ENCODE measurements around the gene ZFPM1.

ZFPM1 gene

DNA sequence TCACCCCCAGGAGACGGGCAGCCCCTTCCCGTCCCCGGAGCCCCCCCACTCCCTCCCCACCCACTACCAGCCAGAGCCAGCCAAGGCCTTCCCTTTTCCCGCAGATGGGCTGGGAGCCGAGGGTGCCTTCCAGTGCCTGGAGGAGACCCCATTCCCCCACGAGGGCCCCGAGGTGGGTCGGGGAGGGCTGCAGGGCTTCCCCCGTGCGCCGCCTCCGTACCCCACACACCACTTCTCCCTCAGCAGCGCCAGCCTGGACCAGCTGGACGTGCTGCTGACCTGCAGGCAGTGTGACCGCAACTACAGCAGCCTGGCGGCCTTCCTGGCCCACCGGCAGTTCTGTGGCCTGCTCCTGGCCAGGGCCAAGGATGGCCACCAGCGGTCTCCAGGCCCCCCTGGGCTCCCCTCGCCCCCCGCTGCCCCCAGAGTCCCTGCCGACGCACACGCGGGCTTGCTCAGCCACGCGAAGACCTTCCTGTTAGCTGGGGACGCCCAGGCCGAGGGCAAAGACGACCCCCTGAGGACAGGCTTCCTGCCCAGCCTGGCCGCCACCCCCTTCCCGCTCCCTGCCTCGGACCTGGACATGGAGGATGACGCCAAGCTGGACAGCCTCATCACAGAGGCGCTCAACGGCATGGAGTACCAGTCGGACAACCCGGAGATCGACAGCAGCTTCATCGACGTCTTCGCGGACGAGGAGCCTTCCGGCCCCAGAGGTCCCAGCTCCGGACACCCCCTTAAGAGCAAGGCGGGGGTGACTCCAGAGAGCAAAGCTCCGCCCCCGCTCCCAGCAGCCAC, 23.5 kb upstream of the ZFPM1 start:
- H3K4me3 ChIP-seq (replicated peaks; ENCODE audit: low read depth, low read length) = peak overlapping the region; percentile 64
- no peak for DNase-seq (ENCODE audit: extremely low read depth, insufficient read length)
- H3K36me3 ChIP-seq (ENCODE audit: control insufficient read depth, insufficient read depth, low read length) = no peaks in the 10 kb centered on the region
- no peak for TF ChIP-seq CTCF (IDR thresholded peaks at IDR 0.05; ENCODE audit: insufficient read depth, low read length, poor library complexity, severe bottlenecking)
- no peaks in the 10 kb centered on the region for H3K27me3 ChIP-seq (replicated peaks; ENCODE audit: control insufficient read depth, insufficient read depth, low read length)

- H3K27me3 ChIP-seq (replicated peaks; ENCODE audit: control insufficient read depth, insufficient read depth, low read length) = no peaks in the 10 kb centered on the region
- no peaks in the 10 kb centered on the region for H3K36me3 ChIP-seq (ENCODE audit: control insufficient read depth, insufficient read depth, low read length)
- no peak for DNase-seq (ENCODE audit: extremely low read depth, insufficient read length)
- peak overlapping the region; percentile 64 for H3K4me3 ChIP-seq (replicated peaks; ENCODE audit: low read depth, low read length)
- no peak for TF ChIP-seq CTCF (IDR thresholded peaks at IDR 0.05; ENCODE audit: insufficient read depth, low read length, poor library complexity, severe bottlenecking)
Measured at GRCh38 chr16:88430185-88430523, 22.9 kb upstream of the ZFPM1 start.

- Histone ChIP-seq H3K4me3 (replicated peaks; ENCODE audit: low read depth, low read length) (peak overlapping the region; percentile 64), H3K36me3 (ENCODE audit: control insufficient read depth, insufficient read depth, low read length) (no peaks in the 10 kb centered on the region), H3K27me3 (replicated peaks; ENCODE audit: control insufficient read depth, insufficient read depth, low read length) (no peaks in the 10 kb centered on the region)
- DNase-seq (ENCODE audit: extremely low read depth, insufficient read length) = peak; percentile 57
- no peak for TF ChIP-seq CTCF (IDR thresholded peaks at IDR 0.05; ENCODE audit: insufficient read depth, low read length, poor library complexity, severe bottlenecking)
Measured at GRCh38 chr16:88430524-88431446, 22.3 kb upstream of the ZFPM1 start.

- no peak for TF ChIP-seq CTCF (IDR thresholded peaks at IDR 0.05; ENCODE audit: insufficient read depth, low read length, poor library complexity, severe bottlenecking)
- DNase-seq (ENCODE audit: extremely low read depth, insufficient read length) = no peak
- Histone ChIP-seq H3K36me3 (ENCODE audit: control insufficient read depth, insufficient read depth, low read length) (no peaks in the 10 kb centered on the region), H3K27me3 (replicated peaks; ENCODE audit: control insufficient read depth, insufficient read depth, low read length) (no peaks in the 10 kb centered on the region), H3K4me3 (replicated peaks; ENCODE audit: low read depth, low read length) (no peak overlapping the region)
Measured at GRCh38 chr16:88431651-88432050, 21.4 kb upstream of the ZFPM1 start.

- no peaks in the 10 kb centered on the region for H3K36me3 ChIP-seq (ENCODE audit: control insufficient read depth, insufficient read depth, low read length)
- no peak for DNase-seq (ENCODE audit: extremely low read depth, insufficient read length)
- no peak overlapping the region for H3K4me3 ChIP-seq (replicated peaks; ENCODE audit: low read depth, low read length)
- H3K27me3 ChIP-seq (replicated peaks; ENCODE audit: control insufficient read depth, insufficient read depth, low read length) = no peaks in the 10 kb centered on the region
- no peak for TF ChIP-seq CTCF (IDR thresholded peaks at IDR 0.05; ENCODE audit: insufficient read depth, low read length, poor library complexity, severe bottlenecking)
Measured at GRCh38 chr16:88432174-88432573, 20.9 kb upstream of the ZFPM1 start.

Data from GM06990 (cell line).